ENCODE measurements around the gene TTC39A. TPM values are rescaled to one million over a fixed set of nuclear protein-coding genes. Genes with fewer than 3 reads are reported as not detected.

TTC39A gene
- total and polyA plus RNA-seq, 4 donors, result 16.6 to 46.8 (median 28.5) TPM

DNA sequence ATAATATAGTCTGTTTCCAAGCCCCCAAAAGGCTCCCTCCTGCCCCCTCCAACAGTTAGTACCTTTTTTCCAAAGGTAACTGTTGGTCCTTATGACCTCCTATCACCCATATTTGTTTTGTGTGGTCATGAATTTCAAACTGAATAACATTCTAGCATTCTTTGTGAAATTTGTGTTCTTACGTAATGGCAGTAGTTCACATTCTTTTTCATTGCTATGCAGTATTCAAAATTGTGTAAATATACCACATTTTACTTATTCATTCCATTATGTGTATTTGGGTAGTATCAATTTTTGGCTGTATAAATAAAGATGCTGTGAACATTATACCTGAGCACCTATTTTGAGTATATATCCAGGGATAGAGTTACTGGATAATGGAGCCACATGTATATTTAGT is 80.9 kb downstream of the TTC39A start:
- 89% methylated on average over 1 of the region's 1 CpG for WGBS, 2 donors
- no peak overlapping the region for H3K27ac ChIP-seq (ENCODE audit: low read depth in 1 of 2, low read length in 1 of 2)
- no peak overlapping the region for H3K9ac ChIP-seq (ENCODE audit: insufficient read depth in 1 of 2, low read length in 2 of 2)
- no peak overlapping the region for H3K4me3 ChIP-seq
- TF ChIP-seq, protein P1, sequence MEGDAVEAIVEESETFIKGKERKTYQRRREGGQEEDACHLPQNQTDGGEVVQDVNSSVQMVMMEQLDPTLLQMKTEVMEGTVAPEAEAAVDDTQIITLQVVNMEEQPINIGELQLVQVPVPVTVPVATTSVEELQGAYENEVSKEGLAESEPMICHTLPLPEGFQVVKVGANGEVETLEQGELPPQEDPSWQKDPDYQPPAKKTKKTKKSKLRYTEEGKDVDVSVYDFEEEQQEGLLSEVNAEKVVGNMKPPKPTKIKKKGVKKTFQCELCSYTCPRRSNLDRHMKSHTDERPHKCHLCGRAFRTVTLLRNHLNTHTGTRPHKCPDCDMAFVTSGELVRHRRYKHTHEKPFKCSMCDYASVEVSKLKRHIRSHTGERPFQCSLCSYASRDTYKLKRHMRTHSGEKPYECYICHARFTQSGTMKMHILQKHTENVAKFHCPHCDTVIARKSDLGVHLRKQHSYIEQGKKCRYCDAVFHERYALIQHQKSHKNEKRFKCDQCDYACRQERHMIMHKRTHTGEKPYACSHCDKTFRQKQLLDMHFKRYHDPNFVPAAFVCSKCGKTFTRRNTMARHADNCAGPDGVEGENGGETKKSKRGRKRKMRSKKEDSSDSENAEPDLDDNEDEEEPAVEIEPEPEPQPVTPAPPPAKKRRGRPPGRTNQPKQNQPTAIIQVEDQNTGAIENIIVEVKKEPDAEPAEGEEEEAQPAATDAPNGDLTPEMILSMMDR (IDR thresholded peaks at IDR 0.05; ENCODE audit: control extremely low read depth, extremely low read depth), result no peak
- no peaks in the 10 kb centered on the region for H3K9me3 ChIP-seq (ENCODE audit: control insufficient read depth in 4 of 4, insufficient read depth in 3 of 4, low read length in 3 of 4)
- ATAC-seq (ENCODE audit: insufficient read depth, low FRiP score), result no peak
- DNase-seq, result no peak
- H3K4me1 ChIP-seq (ENCODE audit: control insufficient read depth in 5 of 5, insufficient read depth in 5 of 5, low read length in 5 of 5), result peaks cover 0 to 13% (median 0%) of the 10 kb centered on the region in 5 donors
- H3K27me3 ChIP-seq (ENCODE audit: control insufficient read depth in 3 of 3, insufficient read depth in 3 of 3, low read length in 2 of 3), result no peaks in the 10 kb centered on the region
- H3K36me3 ChIP-seq (ENCODE audit: control insufficient read depth in 4 of 4, insufficient read depth in 4 of 4, low read length in 4 of 4), result no peaks in the 10 kb centered on the region

DNA sequence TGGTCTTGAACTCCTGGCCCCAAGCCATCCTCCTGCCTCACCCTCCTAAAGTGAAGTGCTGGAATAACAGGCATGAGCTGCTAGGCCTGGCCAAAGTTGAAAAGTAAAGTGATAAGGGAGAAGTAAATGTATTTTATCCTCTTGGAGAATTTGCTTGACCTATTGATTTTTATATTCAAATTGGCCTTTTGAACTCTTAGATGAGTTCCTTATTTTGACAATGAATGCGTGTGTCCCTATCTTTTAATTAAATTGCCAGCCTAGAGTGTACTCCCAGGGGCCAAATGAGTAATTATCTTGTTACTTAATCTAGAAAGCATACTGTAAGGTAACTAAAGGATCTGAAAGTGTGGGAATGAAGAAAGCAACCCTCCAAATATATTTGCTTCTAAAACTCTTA is 82.9 kb downstream of the TTC39A start:
- H3K9ac ChIP-seq (ENCODE audit: insufficient read depth in 1 of 2, low read length in 2 of 2), result no peak overlapping the region
- TF ChIP-seq, protein P1 (IDR thresholded peaks at IDR 0.05; ENCODE audit: control extremely low read depth, extremely low read depth), result no peak
- no peak overlapping the region for H3K4me3 ChIP-seq
- DNase-seq (no peak), ATAC-seq (ENCODE audit: insufficient read depth, low FRiP score) (no peak)
- WGBS, 2 donors, result 58 to 88% methylated on average over 1 of the region's 1 CpG
- H3K9me3 ChIP-seq (ENCODE audit: control insufficient read depth in 4 of 4, insufficient read depth in 3 of 4, low read length in 3 of 4), result no peaks in the 10 kb centered on the region
- H3K27me3 ChIP-seq (ENCODE audit: control insufficient read depth in 3 of 3, insufficient read depth in 3 of 3, low read length in 2 of 3), result no peaks in the 10 kb centered on the region
- peaks cover 0 to 2% (median 0%) of the 10 kb centered on the region in 4 donors for H3K36me3 ChIP-seq (ENCODE audit: control insufficient read depth in 4 of 4, insufficient read depth in 4 of 4, low read length in 4 of 4)
- H3K4me1 ChIP-seq (ENCODE audit: control insufficient read depth in 5 of 5, insufficient read depth in 5 of 5, low read length in 5 of 5), result peaks cover 0 to 16% (median 0%) of the 10 kb centered on the region in 5 donors
- H3K27ac ChIP-seq (ENCODE audit: low read depth in 1 of 2, low read length in 1 of 2), result no peak overlapping the region

DNA sequence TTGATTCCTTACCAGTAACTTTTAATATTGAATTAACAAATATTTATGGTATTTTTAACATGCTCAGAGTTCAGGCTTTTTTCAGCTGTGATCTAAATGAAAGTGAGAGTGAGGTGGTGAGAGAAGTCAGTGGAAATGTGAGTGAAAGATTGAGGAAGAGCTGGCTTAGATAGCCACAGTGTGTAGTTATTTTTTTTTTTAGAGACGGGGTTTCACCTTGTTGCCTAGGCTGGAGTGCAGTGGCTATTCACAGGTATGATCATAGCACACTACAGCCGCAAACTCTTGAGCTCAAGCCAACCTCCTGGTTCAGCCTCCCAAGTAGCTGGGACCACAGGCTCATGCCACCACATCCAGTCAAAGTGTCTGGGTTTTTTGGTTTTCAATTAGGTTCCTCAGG is 83.3 kb downstream of the TTC39A start:
- Histone ChIP-seq H3K27ac (ENCODE audit: low read depth in 1 of 2, low read length in 1 of 2) (no peak overlapping the region), H3K9ac (ENCODE audit: insufficient read depth in 1 of 2, low read length in 2 of 2) (no peak overlapping the region), H3K4me1 (ENCODE audit: control insufficient read depth in 5 of 5, insufficient read depth in 5 of 5, low read length in 5 of 5) (peaks cover 0 to 16% (median 0%) of the 10 kb centered on the region in 5 donors), H3K4me3 (no peak overlapping the region), H3K27me3 (ENCODE audit: control insufficient read depth in 3 of 3, insufficient read depth in 3 of 3, low read length in 2 of 3) (no peaks in the 10 kb centered on the region), H3K9me3 (ENCODE audit: control insufficient read depth in 4 of 4, insufficient read depth in 3 of 4, low read length in 3 of 4) (no peaks in the 10 kb centered on the region), H3K36me3 (ENCODE audit: control insufficient read depth in 4 of 4, insufficient read depth in 4 of 4, low read length in 4 of 4) (peaks cover 0 to 2% (median 0%) of the 10 kb centered on the region in 4 donors)
- TF ChIP-seq, protein P1 (IDR thresholded peaks at IDR 0.05; ENCODE audit: control extremely low read depth, extremely low read depth), result no peak
- WGBS, 2 donors, result 76 to 90% methylated on average over 2 of the region's 2 CpGs
- no peak for DNase-seq
- ATAC-seq (ENCODE audit: insufficient read depth, low FRiP score), result no peak

DNA sequence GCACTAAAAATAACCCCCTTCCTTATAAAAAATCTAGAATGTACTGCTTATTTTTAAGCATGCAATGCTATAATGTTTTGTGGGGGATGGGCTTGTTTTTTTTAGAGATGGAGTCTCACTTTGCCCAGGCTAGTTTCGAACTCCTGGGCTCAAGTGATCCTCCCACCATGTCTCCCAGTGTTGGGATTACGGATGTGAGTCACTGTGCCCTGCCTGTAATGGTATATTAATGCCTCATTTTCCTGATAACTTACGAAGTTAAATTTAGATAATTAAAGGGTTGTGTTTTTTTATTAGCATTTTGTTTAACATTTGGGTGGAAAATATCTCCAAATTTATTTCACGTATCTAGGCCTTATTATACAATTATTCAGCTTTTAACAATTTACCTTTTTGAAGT is 87.8 kb downstream of the TTC39A start:
- whole genome bisulfite sequencing, 2 donors, result 94 to 95% methylated on average over 4 of the region's 4 CpGs
- ATAC-seq (ENCODE audit: insufficient read depth, low FRiP score) (no peak), DNase-seq (no peak)
- Histone ChIP-seq H3K9ac (ENCODE audit: insufficient read depth in 1 of 2, low read length in 2 of 2) (no peak overlapping the region), H3K4me1 (ENCODE audit: control insufficient read depth in 5 of 5, insufficient read depth in 5 of 5, low read length in 5 of 5) (peaks cover 3 to 22% (median 6%) of the 10 kb centered on the region in 5 donors), H3K4me3 (no peak overlapping the region), H3K9me3 (ENCODE audit: control insufficient read depth in 4 of 4, insufficient read depth in 3 of 4, low read length in 3 of 4) (no peaks in the 10 kb centered on the region), H3K36me3 (ENCODE audit: control insufficient read depth in 4 of 4, insufficient read depth in 4 of 4, low read length in 4 of 4) (peaks cover 0 to 2% (median under 1%) of the 10 kb centered on the region in 4 donors), H3K27me3 (ENCODE audit: control insufficient read depth in 3 of 3, insufficient read depth in 3 of 3, low read length in 2 of 3) (no peaks in the 10 kb centered on the region), H3K27ac (ENCODE audit: low read depth in 1 of 2, low read length in 1 of 2) (no peak overlapping the region)
- TF ChIP-seq, protein P1 (IDR thresholded peaks at IDR 0.05; ENCODE audit: control extremely low read depth, extremely low read depth), result no peak
